Muscle of leg (tissue), 11 donors: ENCODE measurements around the gene SLIT1. TPM values are rescaled to one million over a fixed set of nuclear protein-coding genes. Genes with fewer than 3 reads are reported as not detected.
A peak's percentile ranks its signal among the peaks of the same experiment; 100 is the strongest.

ENCODE experiments used
- DNase-seq: peaks from one replicate; pipeline ENCODE4 v3.0.0; 2013
- H3K27ac ChIP-seq: one replicate; pipeline ENCODE4 v1.5.1; 2013; ENCODE audit warnings: mild to moderate bottlenecking, low read length, control low read depth
- H3K27me3 ChIP-seq: one replicate; pipeline ENCODE4 v1.6.1; 2013; ENCODE audit warnings: low read length; ENCODE audit not compliant: control insufficient read depth, insufficient read depth
- H3K36me3 ChIP-seq: one replicate; pipeline ENCODE4 v1.6.1; 2013; ENCODE audit warnings: low read length; ENCODE audit not compliant: control insufficient read depth, insufficient read depth
- H3K4me1 ChIP-seq: one replicate; pipeline ENCODE4 v1.6.1; 2013; ENCODE audit warnings: low read length; ENCODE audit not compliant: control insufficient read depth, insufficient read depth
- H3K4me3 ChIP-seq: one replicate; pipeline ENCODE4 v1.5.1; 2013; ENCODE audit warnings: low read length, control low read depth
- H3K9me3 ChIP-seq: replicated peaks from 2 replicates; pipeline ENCODE4 v1.6.1; 2013; ENCODE audit warnings: low read depth, low read length; ENCODE audit not compliant: control insufficient read depth
- WGBS: methylation state at CpG from one replicate; pipeline ENCODE4 v1.1.5; 2013; ENCODE audit warnings: missing lambda C conversion rate; ENCODE audit not compliant: insufficient coverage; 5-methylcytosine and 5-hydroxymethylcytosine counted together
- polyA plus RNA-seq, 8 donors: library from polyadenylated mRNA; unstranded; fragments of 120-200 nt; gene quantifications; one replicate each; pipeline versions ENCODE4 v1.2.1 to v1.2.3, GENCODE V29; 2013; ENCODE audit warnings: inconsistent platforms in 1 of 8, low replicate concordance in 1 of 8; ENCODE audit not compliant: insufficient read length in 8 of 8, insufficient read depth in 1 of 8
- total RNA-seq: library from RNA; stranded (reverse); fragments of 120-200 nt; gene quantifications from one replicate; pipeline ENCODE4 v1.2.4, GENCODE V29; 2013

Gene SLIT1
- total and polyA plus RNA-seq, 9 donors: 0.35 to 1.4 (median 1.1) TPM

GRCh38 chr10:97174941-97175340 lies 10.8 kb downstream of the SLIT1 start:
- peaks cover 19% of the 10 kb centered on the region for H3K27me3 ChIP-seq
- H3K9me3 ChIP-seq: no peaks in the 10 kb centered on the region
- DNase-seq: no peak
- H3K36me3 ChIP-seq: no peaks in the 10 kb centered on the region
- H3K4me3 ChIP-seq: no peak overlapping the region
- peaks cover 11% of the 10 kb centered on the region for H3K4me1 ChIP-seq
- H3K27ac ChIP-seq: no peak overlapping the region

- H3K9me3 ChIP-seq: no peaks in the 10 kb centered on the region
- no peak overlapping the region for H3K4me3 ChIP-seq
- whole genome bisulfite sequencing: 74% methylated on average over 3 of the region's 5 CpGs
- H3K4me1 ChIP-seq: peaks cover 5% of the 10 kb centered on the region
- no peak overlapping the region for H3K27ac ChIP-seq
- H3K36me3 ChIP-seq: no peaks in the 10 kb centered on the region
- peaks cover 17% of the 10 kb centered on the region for H3K27me3 ChIP-seq
- no peak for DNase-seq
Observed at GRCh38 chr10:97174276-97174775, 11.4 kb downstream of the SLIT1 start.

- Histone ChIP-seq H3K27ac (no peak overlapping the region), H3K4me3 (no peak overlapping the region), H3K27me3 (peaks cover 9% of the 10 kb centered on the region), H3K9me3 (no peaks in the 10 kb centered on the region), H3K36me3 (no peaks in the 10 kb centered on the region), H3K4me1 (peaks cover 5% of the 10 kb centered on the region)
- no peak for DNase-seq
- no CpG with 5 or more reads among the region's 6 CpGs for WGBS
Observed at GRCh38 chr10:97173036-97173435, 12.7 kb downstream of the SLIT1 start.

DNA sequence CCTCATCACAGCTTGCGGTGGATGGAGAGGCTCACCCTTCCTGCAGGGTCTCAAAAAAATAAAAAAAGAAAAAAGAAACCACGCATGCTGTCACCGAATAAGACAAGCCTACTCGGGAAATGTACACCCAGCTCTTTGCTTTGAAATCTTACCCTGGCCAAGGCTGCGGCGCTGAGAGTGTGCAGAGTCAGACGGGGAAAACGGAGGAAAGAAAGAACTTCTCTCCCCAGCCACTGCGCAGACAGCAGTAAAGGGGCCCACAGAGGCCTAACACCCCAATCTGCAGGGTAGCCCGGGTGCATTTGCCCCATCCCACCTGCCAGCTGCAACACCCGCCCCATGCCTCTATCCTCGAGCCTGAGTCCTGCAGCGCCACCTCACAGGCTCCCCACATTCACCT lies 14.8 kb downstream of the SLIT1 start:
- Histone ChIP-seq H3K27me3 (peaks cover 9% of the 10 kb centered on the region), H3K9me3 (no peaks in the 10 kb centered on the region), H3K4me1 (peaks cover 6% of the 10 kb centered on the region), H3K4me3 (no peak overlapping the region), H3K27ac (no peak overlapping the region), H3K36me3 (no peaks in the 10 kb centered on the region)
- DNase-seq: no peak
- WGBS: 23% methylated on average over 10 of the region's 13 CpGs

DNA sequence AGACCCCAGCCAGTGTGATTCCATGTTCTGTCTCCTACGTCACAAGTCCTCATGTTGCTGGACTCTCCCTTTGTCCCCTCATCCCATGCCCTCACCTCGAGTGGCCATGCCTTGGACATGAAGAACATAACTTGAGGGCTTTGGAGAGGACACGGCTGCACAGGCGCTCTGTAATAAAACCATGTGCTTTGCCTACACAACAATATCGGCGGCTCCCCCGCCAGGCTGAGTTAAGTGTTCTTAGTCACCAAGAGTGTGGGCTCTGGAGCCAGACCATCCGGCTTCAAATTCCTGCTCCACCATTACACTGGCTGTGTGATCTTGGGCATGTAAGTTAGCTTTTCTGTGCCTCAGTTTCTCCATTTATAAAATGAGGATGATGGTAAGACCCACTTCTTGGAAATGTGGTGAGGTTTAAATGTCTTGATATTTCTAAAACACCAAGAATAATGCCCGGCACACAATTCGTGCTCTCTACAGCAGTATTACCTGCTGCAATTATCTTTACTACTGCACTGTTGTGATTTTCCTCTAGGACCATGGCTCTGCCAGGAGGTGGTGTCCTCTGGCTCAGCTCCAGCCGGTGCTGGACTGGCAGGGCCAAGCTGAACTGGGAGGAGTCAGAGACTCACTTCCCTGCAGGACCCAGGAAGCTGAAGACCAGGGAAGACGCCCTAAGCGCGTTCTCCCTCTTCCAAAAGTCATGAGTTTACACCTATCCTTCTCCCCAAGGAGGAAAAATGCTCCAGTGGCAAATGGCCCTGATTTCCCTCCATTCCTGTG lies 15.7 kb downstream of the SLIT1 start:
- no peaks in the 10 kb centered on the region for H3K9me3 ChIP-seq
- H3K27ac ChIP-seq: no peak overlapping the region
- no peaks in the 10 kb centered on the region for H3K36me3 ChIP-seq
- H3K4me3 ChIP-seq: no peak overlapping the region
- WGBS: 66% methylated on average over 5 of the region's 14 CpGs
- no peak for DNase-seq
- H3K27me3 ChIP-seq: peaks cover 9% of the 10 kb centered on the region
- H3K4me1 ChIP-seq: peaks cover 6% of the 10 kb centered on the region

- 19% methylated on average over 4 of the region's 5 CpGs for WGBS
- Histone ChIP-seq H3K27me3 (peaks cover 9% of the 10 kb centered on the region), H3K36me3 (no peaks in the 10 kb centered on the region), H3K27ac (no peak overlapping the region), H3K9me3 (no peaks in the 10 kb centered on the region), H3K4me3 (no peak overlapping the region), H3K4me1 (peaks cover 13% of the 10 kb centered on the region)
- DNase-seq: no peak
Observed at GRCh38 chr10:97169063-97169462, 16.7 kb downstream of the SLIT1 start.

GRCh38 chr10:97168645-97169044 lies 17.1 kb downstream of the SLIT1 start:
- Histone ChIP-seq H3K4me3 (no peak overlapping the region), H3K9me3 (no peaks in the 10 kb centered on the region), H3K27me3 (peaks cover 9% of the 10 kb centered on the region), H3K4me1 (peaks cover 17% of the 10 kb centered on the region), H3K27ac (no peak overlapping the region), H3K36me3 (no peaks in the 10 kb centered on the region)
- WGBS: no CpG with 5 or more reads among the region's 2 CpGs
- no peak for DNase-seq

DNA sequence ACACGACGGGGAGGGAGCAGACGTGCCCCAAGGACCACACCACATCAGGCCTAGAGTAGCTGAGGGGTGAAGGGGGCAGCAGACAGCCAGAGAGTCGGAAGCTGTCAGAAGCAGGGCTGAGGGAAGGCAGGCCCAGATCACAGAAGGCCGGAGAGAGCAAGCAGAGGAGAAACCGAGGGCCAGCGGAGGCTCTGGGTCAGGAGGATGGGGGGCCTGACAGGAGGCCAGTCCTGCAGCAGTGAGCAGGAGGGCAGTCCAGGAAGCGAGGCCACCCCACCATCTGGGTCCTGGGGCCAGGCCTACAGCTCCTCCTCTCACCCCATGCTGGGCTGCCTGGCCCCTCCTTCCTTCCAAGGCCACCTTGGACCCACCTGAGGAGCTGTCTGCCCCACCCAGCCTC lies 20.3 kb downstream of the SLIT1 start:
- no peak overlapping the region for H3K27ac ChIP-seq
- no peak for DNase-seq

DNA sequence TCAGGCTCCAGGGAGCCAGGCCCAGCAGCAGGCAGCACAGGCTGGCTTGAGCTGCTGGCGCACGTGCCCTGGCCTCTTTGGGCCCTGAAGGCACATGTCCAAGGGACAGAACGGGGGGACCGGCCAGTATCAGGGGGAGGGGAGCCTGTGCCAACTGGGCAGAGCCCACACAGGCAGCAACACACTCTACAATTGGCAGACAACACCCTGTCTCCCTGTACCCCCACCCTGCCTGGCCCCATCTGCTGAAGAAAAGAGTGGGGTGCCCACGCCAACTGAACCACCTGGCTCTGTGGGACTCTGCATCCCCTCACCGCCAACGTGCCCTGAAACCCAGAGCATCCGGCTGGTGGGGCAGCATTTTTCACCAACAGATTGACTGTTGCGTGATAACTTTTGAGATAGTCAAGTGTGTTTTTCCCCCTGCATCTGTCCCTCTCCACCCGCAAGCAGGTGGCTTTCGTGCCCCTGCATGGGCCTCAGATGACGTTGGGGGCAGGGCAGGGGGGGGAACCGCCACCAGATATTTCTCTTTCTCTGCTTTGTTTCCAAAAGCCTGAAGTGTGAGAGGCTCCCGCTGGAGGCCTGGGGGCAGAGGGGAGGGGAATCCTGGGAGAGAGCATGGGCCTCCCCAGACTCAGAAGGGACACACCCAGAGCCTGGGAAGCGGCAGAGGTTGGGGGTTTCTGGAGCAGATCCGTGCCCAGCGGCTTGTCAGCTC lies 21.8 kb downstream of the SLIT1 start:
- WGBS: 49% methylated on average over 9 of the region's 17 CpGs
- H3K36me3 ChIP-seq: no peaks in the 10 kb centered on the region
- H3K4me3 ChIP-seq: no peak overlapping the region
- peaks cover 19% of the 10 kb centered on the region for H3K4me1 ChIP-seq
- DNase-seq: peak; percentile 30
- no peaks in the 10 kb centered on the region for H3K27me3 ChIP-seq
- no peaks in the 10 kb centered on the region for H3K9me3 ChIP-seq
- peak overlapping the region; percentile 59 for H3K27ac ChIP-seq

More for the DNA sequence above, 20.3 kb downstream of the SLIT1 start:
- H3K27me3 ChIP-seq: peaks cover 4% of the 10 kb centered on the region
- H3K4me3 ChIP-seq: no peak overlapping the region
- WGBS: 62% methylated on average over 6 of the region's 8 CpGs
- H3K4me1 ChIP-seq: peaks cover 19% of the 10 kb centered on the region
- no peaks in the 10 kb centered on the region for H3K36me3 ChIP-seq
- no peaks in the 10 kb centered on the region for H3K9me3 ChIP-seq

- WGBS: 77% methylated on average over 4 of the region's 7 CpGs
- peak overlapping the region; percentile 59 for H3K27ac ChIP-seq
- H3K36me3 ChIP-seq: no peaks in the 10 kb centered on the region
- H3K9me3 ChIP-seq: no peaks in the 10 kb centered on the region
- H3K4me1 ChIP-seq: peaks cover 19% of the 10 kb centered on the region
- no peaks in the 10 kb centered on the region for H3K27me3 ChIP-seq
- DNase-seq: peak; percentile 80
- H3K4me3 ChIP-seq: no peak overlapping the region
Observed at GRCh38 chr10:97163181-97163580, 22.6 kb downstream of the SLIT1 start.
